Esophagus squamous epithelium (tissue), 5 donors: ENCODE results near the gene CLBA1. TPM values are rescaled to one million over a fixed set of nuclear protein-coding genes. Genes with fewer than 3 reads are reported as not detected.

ENCODE experiments used
- DNase-seq: peaks from one replicate; lab custom pipeline; 2025; lab: John Stamatoyannopoulos, UW
- H3K27ac ChIP-seq, 4 donors: fragments of 200-600 bp; sonication (generic); one replicate each; pipeline ENCODE4 v1.5.1; 2016 to 2019; ENCODE audit warnings: mild to moderate bottlenecking in 1 of 4
- H3K27me3 ChIP-seq, 4 donors: fragments of 200-600 bp; sonication (generic); 1 replicate in 3 of 4; 2 replicates in 1 of 4; pipeline versions ENCODE4 v1.5.1 to v1.6.0; 2017 to 2021; ENCODE audit warnings: antibody characterized with exemption in 1 of 4
- H3K36me3 ChIP-seq, 3 donors: fragments of 200-600 bp; sonication (generic); one replicate each; pipeline ENCODE4 v1.5.1; 2016 to 2019
- H3K4me1 ChIP-seq, 3 donors: fragments of 200-600 bp; sonication (generic); one replicate each; pipeline ENCODE4 v1.5.1; 2017 to 2019
- H3K4me3 ChIP-seq, 4 donors: fragments of 200-600 bp; sonication (generic); 1 replicate in 3 of 4; 2 replicates in 1 of 4; pipeline ENCODE4 v1.5.1; 2016 to 2019; ENCODE audit warnings: mild to moderate bottlenecking in 2 of 4, moderate library complexity in 1 of 4
- H3K9me3 ChIP-seq, 3 donors: fragments of 200-600 bp; sonication (generic); one replicate each; pipeline ENCODE4 v1.5.1; 2016 to 2019
- CTCF ChIP-seq, 6 experiments: fragments of 450-650 bp in 4 of 6; fragments of 200-600 bp in 2 of 6; sonication (generic) in 2 of 6; IDR thresholded peaks; one replicate each; pipeline ENCODE4 v1.5.1; 2016 to 2019; ENCODE audit warnings: antibody characterized with exemption in 6 of 6, mild to moderate bottlenecking in 4 of 6, moderate library complexity in 4 of 6
- POLR2A ChIP-seq, 4 donors: fragments of 450-650 bp; IDR thresholded peaks; one replicate each; pipeline ENCODE4 v1.6.1; 2017; ENCODE audit warnings: antibody characterized with exemption in 4 of 4, mild to moderate bottlenecking in 4 of 4, moderate library complexity in 3 of 4
- WGBS, 2 donors: methylation state at CpG; one replicate each; pipeline ENCODE4 v1.1.5; 2018; 5-methylcytosine and 5-hydroxymethylcytosine counted together
- intact Hi-C: fragments of 100-400 bp; cut with DNase I; formaldehyde crosslinking; loops from one replicate; pipeline ENCODE4 v1.15.0; 2022
- total RNA-seq, 4 donors: library from RNA; depleted of rRNA; stranded (reverse); fragments of >200 nt; gene quantifications; one replicate each; pipeline ENCODE4 v1.1.0, GENCODE V29; 2016
- donor health status: DM: yes; HTN: yes; CAD: no.

The CLBA1 gene
- total RNA-seq, 4 donors from 2014 or later = 5.5 to 19.3 (median 7.3) TPM

GRCh38 chr14:104980611-104981531, 4.7 kb upstream of the CLBA1 start:
- H3K36me3 ChIP-seq = no peaks in the 10 kb centered on the region
- no peak overlapping the region for H3K4me3 ChIP-seq
- peak overlapping the region in 2 of 4 donors; percentile 33 to 60 for H3K27ac ChIP-seq
- 95% methylated on average over 4 of the region's 22 CpGs; no CpG with 5 or more reads in 1 of the 2 donors for WGBS, 2 donors
- H3K9me3 ChIP-seq = no peaks in the 10 kb centered on the region
- TF ChIP-seq CTCF (IDR thresholded peaks at IDR 0.05) = no peak
- TF ChIP-seq POLR2A (IDR thresholded peaks at IDR 0.05) = no peak
- intact Hi-C loops = no loop called here
- no peak for DNase-seq
- H3K4me1 ChIP-seq = peaks cover 24 to 57% (median 33%) of the 10 kb centered on the region in 3 donors
- H3K27me3 ChIP-seq = peaks cover 0 to 26% (median 0%) of the 10 kb centered on the region in 4 donors

GRCh38 chr14:104981699-104982541, 3.7 kb upstream of the CLBA1 start:
- Histone ChIP-seq H3K4me1 (peaks cover 23 to 57% (median 33%) of the 10 kb centered on the region in 3 donors), H3K9me3 (no peaks in the 10 kb centered on the region), H3K36me3 (no peaks in the 10 kb centered on the region), H3K27me3 (peaks cover 0 to 21% (median 0%) of the 10 kb centered on the region in 4 donors), H3K4me3 (no peak overlapping the region), H3K27ac (no peak overlapping the region)
- WGBS, 2 donors = 52 to 80% methylated on average over 1 to 3 of the region's 17 CpGs
- DNase-seq = no peak
- intact Hi-C loops = no loop called here
- TF ChIP-seq POLR2A (IDR thresholded peaks at IDR 0.05) (no peak), CTCF (IDR thresholded peaks at IDR 0.05) (no peak)

GRCh38 chr14:104982548-104983230, 2.9 kb upstream of the CLBA1 start:
- no peak for DNase-seq
- no peaks in the 10 kb centered on the region for H3K9me3 ChIP-seq
- peaks cover 0 to 14% (median 0%) of the 10 kb centered on the region in 4 donors for H3K27me3 ChIP-seq
- peaks cover 17 to 54% (median 29%) of the 10 kb centered on the region in 3 donors for H3K4me1 ChIP-seq
- WGBS, 2 donors = 54 to 75% methylated on average over 1 to 9 of the region's 10 CpGs
- no peak overlapping the region for H3K27ac ChIP-seq
- no peaks in the 10 kb centered on the region for H3K36me3 ChIP-seq
- H3K4me3 ChIP-seq = no peak overlapping the region
- intact Hi-C loops = no loop called here
- TF ChIP-seq POLR2A (IDR thresholded peaks at IDR 0.05) (no peak), CTCF (IDR thresholded peaks at IDR 0.05) (no peak)

- H3K9me3 ChIP-seq = no peaks in the 10 kb centered on the region
- H3K36me3 ChIP-seq = no peaks in the 10 kb centered on the region
- TF ChIP-seq CTCF (IDR thresholded peaks at IDR 0.05) (no peak), POLR2A (IDR thresholded peaks at IDR 0.05) (no peak)
- H3K27ac ChIP-seq = no peak overlapping the region
- peaks cover 0 to 8% (median 0%) of the 10 kb centered on the region in 4 donors for H3K27me3 ChIP-seq
- H3K4me3 ChIP-seq = no peak overlapping the region
- intact Hi-C loops = no loop called here
- DNase-seq = no peak
- WGBS, 2 donors = 73 to 86% methylated on average over 5 to 9 of the region's 12 CpGs
- H3K4me1 ChIP-seq = peaks cover 15 to 49% (median 24%) of the 10 kb centered on the region in 3 donors
Observed at GRCh38 chr14:104983231-104983721, 2.3 kb upstream of the CLBA1 start.
